ENCODE measurements around the gene HS3ST2.
"Not testable (repeated sequence)": the region's sequence is repeated elsewhere in the genome, so short reads cannot be mapped to it uniquely, and the experiment has no call there.

HS3ST2 gene

DNA sequence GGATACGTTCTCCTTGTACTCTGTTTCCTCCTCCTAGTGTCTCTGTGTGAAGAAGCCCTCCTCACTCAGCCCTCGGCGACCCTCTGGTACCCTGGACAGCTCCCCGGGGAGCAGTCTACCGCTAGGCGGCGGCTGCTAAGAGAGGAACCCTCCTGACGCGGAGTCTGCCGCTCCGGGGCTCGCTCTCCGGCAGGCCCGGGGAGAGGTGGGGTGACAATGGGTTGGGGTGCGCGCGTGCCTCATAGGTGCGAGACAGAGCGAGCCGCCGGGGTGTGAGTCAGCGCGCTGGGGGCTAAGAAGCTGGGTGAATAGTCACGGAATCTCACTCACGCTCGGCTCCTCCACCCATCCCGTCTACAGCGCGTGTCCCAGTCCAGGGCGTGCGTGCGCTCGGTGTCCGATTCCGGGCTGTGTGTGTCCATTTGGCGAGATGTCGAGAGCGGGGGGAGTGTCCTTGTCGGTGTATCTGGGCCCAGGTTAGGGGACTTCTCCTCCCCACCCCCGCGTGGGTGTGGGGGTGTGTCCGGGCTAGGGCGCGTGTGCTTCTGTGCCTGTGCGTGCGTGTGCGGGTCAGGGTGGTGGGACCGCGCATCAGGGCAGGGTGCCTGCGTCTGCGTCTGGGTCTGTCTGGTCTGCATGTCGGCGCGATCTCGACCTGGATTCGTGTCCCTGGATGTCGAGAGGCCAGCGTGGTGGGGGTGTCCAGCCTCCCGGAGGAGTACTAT is 577 bp upstream of the HS3ST2 start:
- no peak for DNase-seq (ENCODE audit: low read depth in 2 of 2)

DNA sequence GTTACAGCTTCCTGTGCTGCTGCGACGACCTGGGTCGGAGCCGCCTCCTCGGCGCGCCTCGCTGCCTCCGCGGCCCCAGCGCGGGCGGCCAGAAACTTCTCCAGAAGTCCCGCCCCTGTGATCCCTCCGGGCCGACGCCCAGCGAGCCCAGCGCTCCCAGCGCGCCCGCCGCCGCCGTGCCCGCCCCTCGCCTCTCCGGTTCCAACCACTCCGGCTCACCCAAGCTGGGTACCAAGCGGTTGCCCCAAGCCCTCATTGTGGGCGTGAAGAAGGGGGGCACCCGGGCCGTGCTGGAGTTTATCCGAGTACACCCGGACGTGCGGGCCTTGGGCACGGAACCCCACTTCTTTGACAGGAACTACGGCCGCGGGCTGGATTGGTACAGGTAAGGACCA is 746 bp downstream of the HS3ST2 start:
- DNase-seq (ENCODE audit: low read depth in 2 of 2) = no peak

DNA sequence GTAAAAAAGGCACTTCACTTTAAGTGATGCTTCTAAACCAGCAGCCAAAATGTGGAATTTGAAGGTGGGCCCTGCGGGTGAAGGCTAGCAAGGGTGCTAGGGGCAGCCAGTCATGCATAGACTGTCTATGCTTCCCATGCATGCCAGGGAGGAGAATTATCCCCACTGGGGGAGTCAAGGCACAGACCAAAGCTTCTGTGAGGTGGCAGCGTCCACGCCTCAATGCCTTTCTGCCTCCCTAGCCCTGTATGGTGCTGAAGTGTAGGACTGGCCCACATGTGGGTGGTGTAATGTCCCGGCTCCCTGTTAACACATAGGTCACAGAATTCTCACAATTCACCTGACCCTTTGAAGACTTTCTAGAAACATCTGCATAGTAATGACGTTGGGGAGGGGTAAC is 1.9 kb downstream of the HS3ST2 start:
- DNase-seq (ENCODE audit: low read depth in 2 of 2) = no peak

DNA sequence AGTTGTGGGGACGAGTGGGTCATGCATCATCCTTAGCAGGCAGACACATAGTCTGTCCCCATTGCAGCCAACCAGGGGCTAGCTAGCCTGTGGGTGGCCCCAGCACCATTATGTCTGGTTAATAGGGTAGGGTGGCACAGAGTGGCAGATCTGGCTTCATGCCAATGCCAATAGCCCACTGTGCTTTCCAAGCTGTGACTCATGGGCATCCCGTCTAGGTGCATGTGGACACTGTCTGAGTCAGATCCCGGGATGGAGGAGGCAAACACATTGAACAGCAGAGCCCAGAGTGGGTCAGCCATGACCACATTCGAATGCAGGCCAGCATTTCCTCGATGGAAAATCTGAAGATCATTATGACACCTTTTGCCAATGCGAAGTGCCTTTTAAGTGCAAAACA is 2.5 kb downstream of the HS3ST2 start:
- DNase-seq (ENCODE audit: low read depth in 2 of 2) = no peak

DNA sequence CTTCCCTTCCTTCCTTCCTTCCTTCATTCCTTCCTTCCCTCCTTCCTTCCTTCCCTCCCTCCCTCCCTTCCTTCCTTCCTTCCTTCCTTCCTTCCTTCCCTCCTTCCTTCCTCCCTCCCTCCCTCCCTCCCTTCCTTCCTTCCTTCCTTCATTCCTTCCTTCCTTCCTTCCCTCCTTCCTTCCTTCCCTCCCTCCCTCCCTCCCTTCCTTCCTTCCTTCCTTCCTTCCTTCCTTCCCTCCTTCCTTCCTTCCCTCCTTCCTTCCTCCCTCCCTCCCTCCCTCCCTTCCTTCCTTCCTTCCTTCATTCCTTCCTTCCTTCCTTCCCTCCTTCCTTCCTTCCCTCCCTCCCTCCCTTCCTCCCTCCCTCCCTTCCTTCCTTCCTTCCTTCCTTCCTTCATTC is 4.8 kb downstream of the HS3ST2 start:
- DNase-seq (ENCODE audit: low read depth in 2 of 2) = not testable (repeated sequence)

DNA sequence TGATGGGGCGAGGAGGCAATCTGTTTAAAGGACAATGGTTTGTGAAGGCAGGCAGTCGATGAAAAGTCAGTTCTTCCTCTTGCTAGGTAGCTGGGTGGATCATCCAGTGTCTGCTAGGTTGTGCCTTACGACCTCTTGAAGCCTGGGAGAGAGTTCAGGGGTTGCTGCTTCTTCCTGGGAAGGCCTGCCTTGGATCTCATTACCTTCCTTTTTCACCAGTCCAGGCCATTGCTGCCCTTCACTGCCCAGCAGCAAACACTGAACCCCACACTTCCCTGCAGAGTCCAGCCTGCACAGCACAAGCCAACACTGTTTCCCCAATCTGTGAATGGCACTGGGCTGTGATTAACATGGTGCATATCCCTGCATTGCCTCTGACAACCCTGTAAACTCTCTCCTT is 24.7 kb downstream of the HS3ST2 start:
- no peak for DNase-seq (ENCODE audit: low read depth in 2 of 2)

DNA sequence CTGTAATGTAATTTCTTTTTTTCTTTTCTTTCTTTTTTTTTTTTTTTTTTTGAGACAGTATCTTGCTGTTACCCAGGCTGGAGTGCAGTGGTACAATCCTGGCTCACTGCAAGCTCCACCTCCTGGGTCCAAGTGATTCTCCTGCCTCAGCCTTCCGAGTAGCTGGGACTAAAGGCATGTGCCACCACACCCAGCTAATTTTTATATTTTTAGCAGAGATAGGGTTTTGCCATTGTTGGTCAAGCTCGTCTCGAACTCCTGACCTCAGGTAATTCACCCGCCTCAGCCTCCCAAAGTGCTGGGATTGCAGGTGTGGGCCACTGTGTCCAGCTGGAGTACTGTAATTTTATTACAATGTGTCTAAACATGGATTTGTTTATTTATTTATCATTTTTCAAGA is 28.1 kb downstream of the HS3ST2 start:
- not testable (repeated sequence) for DNase-seq (ENCODE audit: low read depth in 2 of 2)

DNA sequence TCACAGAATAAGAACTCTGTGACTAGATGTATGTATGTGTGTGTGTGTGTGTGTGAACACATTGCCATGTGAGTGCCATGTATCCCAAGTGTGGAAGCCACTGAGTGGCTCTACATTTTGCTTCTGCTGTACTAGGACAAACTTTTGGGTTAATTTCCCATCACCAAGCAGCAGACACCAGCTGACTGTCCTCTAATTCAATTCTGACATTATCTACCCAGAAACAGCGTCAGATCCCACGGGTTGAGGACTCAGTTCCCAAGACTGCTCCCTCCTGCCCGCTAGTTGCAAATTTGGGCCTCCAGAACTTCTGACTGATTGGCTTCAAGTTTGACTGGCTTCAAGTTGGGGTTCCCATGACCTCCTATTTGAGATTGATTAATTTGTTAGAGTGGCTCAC is 29.2 kb downstream of the HS3ST2 start:
- DNase-seq (ENCODE audit: low read depth in 2 of 2) = no peak

DNA sequence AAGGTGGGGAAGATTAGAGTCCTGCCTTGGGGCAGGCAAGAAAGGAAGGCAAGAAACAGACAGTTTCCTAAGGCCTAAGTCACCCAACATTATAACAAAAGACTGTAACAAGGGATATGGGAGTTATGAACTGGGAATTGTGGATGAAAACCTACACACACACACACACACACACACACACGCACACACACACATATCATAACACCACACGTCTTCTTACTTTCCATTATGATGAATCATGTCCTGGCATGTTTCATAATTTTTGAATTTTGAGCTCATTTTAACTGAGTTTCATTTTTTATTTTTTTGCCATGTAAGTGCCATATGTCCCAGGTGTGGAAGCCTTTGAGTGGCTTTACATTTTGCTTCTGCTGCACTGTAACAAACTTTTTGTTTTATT is 29.9 kb downstream of the HS3ST2 start:
- DNase-seq (ENCODE audit: low read depth in 2 of 2) = no peak

DNA sequence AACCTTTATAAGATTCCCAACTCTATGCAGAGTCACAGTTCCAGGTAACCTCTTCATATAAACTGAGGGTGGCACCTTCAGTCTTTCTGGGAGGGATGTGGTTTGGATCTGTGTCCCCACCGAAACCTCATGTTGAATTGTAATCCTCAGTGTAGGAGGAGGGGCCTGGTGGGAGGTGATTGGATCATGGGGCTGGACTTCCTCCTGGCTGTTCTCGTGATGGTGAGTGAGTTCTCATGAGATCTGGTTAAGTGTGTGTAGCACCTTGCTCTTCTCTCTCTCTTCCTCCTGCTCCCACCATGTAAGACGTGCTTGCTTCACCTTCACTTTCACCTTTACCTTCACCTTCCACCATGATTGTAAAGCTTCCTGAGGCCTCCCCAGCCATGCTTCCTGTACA is 30.5 kb downstream of the HS3ST2 start:
- DNase-seq (ENCODE audit: low read depth in 2 of 2) = no peak

DNA sequence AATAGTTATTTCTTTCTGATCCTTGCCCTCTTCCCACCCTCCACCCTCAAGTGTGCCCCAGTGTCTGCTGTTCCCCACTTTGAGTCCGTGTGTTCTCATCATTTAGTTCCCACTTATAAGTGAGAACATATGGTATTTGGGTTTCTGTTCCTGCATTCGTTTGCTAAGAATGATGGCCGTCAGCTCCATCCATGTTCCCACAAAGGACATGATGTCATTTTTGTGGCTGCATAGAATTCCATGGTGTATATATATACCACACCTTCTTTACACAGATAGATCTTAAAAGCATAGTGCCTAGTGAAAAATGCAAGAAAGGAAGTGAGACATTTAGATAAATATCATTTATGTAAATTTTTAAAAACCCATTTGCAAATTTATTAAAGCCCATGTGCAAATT is 33.1 kb downstream of the HS3ST2 start:
- DNase-seq (ENCODE audit: low read depth in 2 of 2) = no peak

DNA sequence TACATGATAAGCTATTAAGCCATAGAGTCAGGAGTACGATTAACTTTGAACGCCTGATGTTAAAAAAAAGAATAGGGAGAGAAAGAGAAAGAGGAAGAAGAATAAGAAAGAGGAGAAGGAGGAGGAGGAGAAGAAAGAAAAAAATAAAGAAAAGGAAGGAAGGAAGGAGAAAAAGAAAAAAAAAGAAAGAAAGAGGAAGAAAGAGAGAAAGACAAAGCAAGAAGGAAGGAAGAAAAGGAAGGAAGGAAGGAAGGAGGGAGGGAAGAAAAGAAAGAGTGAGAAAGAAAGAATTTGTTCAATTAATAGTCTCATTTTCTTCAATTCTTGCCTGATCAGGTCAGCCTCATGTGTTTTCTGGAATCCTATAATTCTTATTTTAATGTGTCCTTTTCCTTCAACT is 33.7 kb downstream of the HS3ST2 start:
- no peak for DNase-seq (ENCODE audit: low read depth in 2 of 2)

DNA sequence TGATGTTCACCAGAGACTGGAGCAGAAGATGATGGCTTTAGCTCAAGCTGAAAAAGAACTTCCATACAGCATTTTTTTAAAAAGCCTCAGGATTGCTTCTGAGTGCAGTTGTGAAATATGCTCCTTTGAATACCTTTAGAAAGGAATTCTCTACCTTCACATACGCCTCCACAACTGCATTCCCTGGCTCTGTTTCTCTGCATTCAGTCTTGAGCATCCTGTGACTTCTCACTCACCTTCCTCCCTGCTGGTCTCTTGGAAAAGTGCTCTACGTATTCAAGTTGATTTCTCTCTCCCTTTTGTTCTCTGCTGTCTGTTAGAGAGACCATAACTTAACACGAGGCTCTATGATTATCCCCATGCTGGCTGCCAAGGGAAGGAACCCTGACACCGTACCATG is 34.5 kb downstream of the HS3ST2 start:
- no peak for DNase-seq (ENCODE audit: low read depth in 2 of 2)

DNA sequence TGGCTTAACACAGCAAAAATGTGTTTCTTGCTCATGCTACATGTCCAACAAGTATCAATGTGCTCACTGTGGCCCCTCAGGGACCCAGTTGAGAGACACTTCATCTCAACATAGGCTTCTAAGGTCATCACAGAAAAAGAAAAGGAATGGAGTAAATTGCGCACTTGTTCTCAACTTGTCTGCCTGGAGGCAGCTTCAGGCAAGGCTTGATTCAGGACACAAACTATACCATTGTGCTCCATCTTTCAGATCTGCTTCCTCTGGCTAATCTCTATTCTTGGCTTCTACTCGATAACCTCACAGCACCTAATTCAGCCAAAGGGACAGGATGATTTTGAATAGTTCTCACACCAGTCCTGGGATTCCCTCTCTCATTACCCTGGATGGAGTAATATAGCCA is 35.6 kb downstream of the HS3ST2 start:
- no peak for DNase-seq (ENCODE audit: low read depth in 2 of 2)

DNA sequence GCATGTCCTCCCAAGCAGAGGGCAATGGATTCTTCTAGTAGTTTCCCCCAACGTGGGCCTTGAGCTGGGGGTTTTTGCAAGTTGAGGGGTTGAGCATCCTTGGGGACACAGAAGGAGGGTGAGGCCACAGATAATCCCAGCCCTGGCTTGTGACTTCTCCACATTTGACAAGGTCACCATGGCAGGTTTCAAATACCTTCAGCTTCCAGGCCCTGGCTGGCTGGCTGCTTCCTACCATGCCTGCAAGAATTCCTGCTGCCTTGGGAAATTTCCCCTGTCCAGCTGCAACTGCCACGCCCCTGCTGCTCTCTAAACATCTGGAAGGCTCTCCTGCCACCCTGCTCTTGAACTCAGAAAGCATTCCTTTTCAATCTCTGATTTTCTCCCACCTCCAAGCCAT is 41.3 kb downstream of the HS3ST2 start:
- DNase-seq (ENCODE audit: low read depth in 2 of 2) = no peak

DNA sequence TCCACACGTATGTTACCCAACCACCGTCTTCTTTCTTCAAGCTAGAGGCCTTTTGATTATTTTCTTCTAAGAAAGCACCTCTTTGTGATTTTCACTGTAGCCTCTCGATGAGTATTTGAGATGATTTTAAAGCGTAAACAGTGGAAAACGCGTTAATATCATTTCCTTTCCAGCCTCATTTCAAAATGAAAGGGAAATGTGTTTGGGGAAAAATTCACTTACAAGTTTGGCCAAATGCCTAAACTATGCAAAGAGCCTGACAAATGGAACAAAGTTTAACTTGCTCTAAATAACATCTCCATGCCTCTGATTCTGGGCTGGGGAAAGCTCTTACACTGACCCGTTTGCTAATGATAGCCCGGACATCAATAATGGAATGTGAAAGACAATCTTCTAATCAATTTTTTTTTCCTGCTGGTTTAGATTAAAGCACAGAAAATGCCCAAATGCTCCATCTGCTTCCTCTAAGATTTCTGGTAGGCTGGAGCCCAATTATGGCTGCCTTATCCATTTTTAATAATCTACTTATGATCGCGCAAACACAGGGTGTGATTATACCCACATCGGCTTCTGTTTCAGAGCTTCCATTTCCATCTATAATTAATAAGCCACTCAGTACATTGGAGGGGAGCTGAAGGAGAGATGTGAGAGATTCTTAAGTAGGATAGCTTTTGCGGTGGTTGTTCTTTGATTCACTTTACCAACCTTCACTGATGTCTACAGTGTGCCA is 43.5 kb downstream of the HS3ST2 start:
- DNase-seq (ENCODE audit: low read depth in 2 of 2) = no peak

DNA sequence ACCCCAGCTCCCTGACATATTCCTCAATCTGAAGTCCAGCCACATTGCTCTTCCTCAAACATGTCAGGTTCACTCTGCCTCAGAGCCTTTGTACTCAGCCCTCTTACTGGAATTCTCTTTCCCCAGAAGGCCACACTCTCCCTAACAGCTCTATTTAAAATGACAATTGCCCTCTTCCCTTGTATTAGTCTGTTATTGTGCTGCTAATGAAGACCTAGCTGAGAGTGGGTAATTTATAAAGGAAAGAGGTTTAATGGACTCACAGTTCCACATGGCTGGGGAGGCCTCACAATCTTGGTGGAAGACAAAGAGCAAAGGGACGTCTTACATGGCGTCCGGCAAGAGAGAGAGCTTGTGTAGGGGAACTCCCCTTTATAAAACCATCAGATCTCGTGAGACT is 46.0 kb downstream of the HS3ST2 start:
- no peak for DNase-seq (ENCODE audit: low read depth in 2 of 2)

DNA sequence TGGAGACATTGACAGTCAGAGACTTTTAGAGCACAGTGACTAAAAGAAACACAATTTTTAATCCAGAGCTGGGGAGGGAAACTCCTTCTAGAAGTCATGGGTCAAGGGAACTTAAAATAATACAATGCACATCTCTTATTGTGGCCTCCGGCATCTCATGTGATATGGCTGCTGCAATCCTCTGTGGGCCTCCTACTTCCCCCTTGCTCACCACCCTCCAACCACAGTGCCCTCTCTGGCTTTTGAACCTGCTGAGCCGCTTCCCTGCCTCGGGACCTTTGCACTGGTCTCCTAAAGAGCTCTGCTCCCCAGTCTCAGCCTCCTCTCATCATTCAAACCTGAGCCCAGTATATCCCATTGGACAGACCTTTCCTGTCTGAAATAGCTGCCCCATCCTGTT is 47.6 kb downstream of the HS3ST2 start:
- DNase-seq (ENCODE audit: low read depth in 2 of 2) = no peak

DNA sequence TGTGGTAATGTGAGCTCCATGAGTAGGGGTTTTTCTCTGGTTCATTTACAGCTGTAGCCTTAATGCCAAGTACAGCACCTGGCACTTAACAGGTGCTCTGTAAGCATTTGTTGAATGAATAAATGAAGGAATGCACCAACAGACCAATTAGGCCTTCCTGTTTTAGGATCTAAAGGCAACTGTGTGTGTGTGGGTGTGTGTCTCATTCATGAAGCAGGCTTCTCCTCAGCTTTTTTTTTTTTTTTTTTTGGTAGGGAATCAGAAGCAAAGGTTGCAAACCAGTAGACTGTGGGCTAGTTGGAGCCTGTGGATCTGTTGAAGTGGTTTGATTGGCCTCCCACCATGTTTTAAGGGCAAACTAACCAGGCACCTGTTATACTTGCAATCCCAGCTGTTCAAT is 48.1 kb downstream of the HS3ST2 start:
- no peak for DNase-seq (ENCODE audit: low read depth in 2 of 2)

DNA sequence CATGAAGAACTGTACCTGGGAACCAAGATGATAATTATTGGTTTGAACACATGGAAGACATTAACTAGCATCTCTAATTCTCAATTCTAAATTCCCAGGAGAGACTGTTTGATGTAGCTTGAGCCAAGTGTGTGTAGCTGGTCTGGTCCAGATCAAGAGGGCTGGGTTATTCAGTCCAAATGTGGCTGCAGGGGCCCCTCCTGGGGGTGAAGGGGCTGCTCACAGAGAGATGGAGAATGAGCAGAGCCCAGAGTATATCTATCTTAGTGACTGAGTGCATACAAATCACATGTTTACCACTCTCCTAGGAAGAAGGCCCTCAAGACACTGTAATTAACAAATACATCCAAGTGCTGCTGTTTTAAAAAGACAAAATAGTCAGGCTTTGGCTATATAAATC is 50.4 kb downstream of the HS3ST2 start:
- no peak for DNase-seq (ENCODE audit: low read depth in 2 of 2)

DNA sequence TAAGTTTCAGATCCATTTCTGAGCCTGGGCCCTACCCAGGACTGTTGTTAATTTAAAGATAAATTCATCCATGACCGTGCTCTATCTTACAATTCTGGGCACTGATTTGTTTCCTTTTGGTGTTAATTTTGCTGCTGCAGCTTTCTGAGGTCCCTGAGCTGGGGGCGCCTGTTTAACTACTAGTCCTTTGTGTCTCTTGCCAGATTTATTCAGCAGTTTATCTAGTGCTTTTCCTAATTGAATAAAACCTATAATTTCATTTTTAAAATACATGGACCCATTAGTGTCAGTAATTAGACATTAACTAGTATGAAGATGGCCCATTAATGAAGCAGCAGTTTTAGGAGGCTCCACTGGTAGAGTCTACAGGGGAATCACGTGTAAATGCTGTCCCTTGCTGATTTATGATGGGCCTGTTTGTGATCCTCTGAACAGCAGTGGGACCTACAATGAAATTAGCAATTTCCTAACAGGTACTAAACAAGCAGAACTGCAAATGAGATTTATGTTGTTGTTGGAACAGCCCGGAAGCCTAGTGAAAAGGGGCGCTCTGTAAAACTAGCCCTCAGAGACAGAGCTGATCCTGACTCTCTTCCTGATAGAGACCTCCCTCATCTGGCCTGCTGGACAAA is 54.7 kb downstream of the HS3ST2 start:
- no peak for DNase-seq (ENCODE audit: low read depth in 2 of 2)

DNA sequence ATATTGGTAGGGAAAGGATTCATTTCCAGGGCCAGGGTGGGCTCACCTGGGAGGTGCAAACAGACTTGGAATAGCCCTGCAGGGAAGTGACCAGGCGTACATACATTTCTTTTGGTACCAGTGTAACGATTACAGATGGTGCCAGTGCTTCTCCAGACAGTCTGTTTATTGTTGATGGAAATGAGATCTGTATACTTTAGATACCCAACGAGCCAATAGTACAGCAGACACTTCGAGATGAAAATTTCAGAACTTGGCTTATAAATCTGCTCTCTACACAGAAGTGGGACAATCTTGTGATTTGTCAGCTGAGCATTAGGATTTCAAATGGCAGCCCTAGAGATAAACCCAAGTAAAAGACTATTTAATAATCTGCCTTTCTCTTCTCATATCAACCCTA is 57.9 kb downstream of the HS3ST2 start:
- no peak for DNase-seq (ENCODE audit: low read depth in 2 of 2)

DNA sequence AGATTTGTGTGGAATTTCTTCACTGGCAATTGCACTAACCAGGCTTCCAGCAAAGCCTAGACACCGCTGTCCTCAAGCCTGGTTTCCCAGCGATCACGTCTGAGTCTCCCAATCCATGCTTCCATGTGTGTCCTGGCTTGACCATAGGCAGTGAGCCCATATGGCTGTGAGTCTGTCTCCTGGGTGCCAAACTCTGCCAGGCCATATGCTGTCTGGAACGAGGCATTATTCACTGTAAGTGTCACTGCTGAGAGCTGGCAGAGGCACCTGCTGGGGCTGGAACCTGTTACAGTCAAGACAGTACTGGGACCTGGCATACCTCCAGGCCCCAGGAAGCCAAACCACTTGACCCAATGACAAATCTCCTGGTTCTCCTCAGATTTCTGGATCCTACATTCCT is 60.4 kb downstream of the HS3ST2 start:
- no peak for DNase-seq (ENCODE audit: low read depth in 2 of 2)

Data from stimulated activated CD8-positive, alpha-beta memory T cell treated with anti-CD3 and anti-CD28 coated beads, Interleukin-2, amount 100 ng/mL, for 1 hour (primary cell).